GM23248 (cell line): ENCODE measurements around the gene ADGRL1.

Source experiments
- EZH2 ChIP-seq: fragments of 200-600 bp; sonication (generic); IDR thresholded peaks from 2 replicates; pipeline ENCODE4 v1.6.1; 2018; ENCODE audit warnings: antibody characterized with exemption, mild to moderate bottlenecking; ENCODE audit not compliant: insufficient read depth, poor library complexity, severe bottlenecking
- EZH2phosphoT487 ChIP-seq: fragments of 200-600 bp; sonication (generic); IDR thresholded peaks from 2 replicates; pipeline ENCODE4 v1.6.1; 2018; ENCODE audit warnings: antibody characterized with exemption, moderate library complexity, mild to moderate bottlenecking, low read depth; ENCODE audit not compliant: insufficient read depth

- TF ChIP-seq EZH2phosphoT487 = no peak
- no peak for TF ChIP-seq EZH2
Measured at GRCh38 chr19:14189415-14189814, 16.6 kb downstream of the ADGRL1 start.
